ENCODE measurements around the gene PRTN3.
"Not testable (repeated sequence)": the region's sequence is repeated elsewhere in the genome, so short reads cannot be mapped to it uniquely, and the experiment has no call there.

Gene PRTN3

DNA sequence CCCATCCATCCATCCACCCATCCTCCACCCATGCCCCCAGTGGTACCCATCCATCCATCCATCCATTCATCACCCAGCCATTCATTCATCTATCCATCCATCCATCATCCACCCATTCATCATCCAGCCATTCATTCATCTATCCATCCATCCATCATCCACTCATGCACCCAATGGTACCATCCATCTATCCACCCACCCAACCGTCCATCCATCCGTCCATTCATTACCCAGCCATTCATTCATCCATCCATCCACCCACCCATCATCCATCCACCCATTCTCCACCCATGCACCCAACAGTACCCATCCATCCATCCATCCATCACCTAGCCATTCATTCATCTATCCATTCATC lies 24.3 kb upstream of the PRTN3 start:
- DNase-seq: no peak

DNA sequence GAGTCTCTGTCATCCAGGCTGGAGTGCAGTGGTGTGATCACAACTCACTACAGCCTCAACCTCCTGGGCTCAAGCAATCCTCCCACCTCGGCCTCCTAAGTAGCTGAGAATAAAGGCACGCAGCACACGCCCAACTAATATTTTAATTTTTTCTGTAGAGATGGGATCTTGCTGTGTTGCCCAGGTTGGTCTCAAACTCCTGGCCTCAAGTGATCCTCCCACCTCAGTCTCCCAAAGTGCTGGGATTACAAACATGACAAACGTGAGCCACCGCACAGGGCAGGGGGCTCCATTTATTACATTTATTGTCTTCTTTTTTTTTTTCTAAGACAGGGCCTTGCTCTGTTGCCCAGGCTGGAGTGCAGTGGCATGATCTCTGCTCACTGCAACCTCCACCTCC lies 20.6 kb upstream of the PRTN3 start:
- DNase-seq: not testable (repeated sequence)

GRCh38 chr19:821231-821824 lies 19.5 kb upstream of the PRTN3 start:
- DNase-seq: no peak

- no peak for DNase-seq
Observed at GRCh38 chr19:821825-822503, 18.8 kb upstream of the PRTN3 start, which contains the start of gene PLPPR3. PLPPR3 (minus strand) TSS chr19:821955; CDS start chr19:821559, 396 bp downstream.

GRCh38 chr19:823565-824121 lies 17.2 kb upstream of the PRTN3 start:
- DNase-seq: no peak

DNA sequence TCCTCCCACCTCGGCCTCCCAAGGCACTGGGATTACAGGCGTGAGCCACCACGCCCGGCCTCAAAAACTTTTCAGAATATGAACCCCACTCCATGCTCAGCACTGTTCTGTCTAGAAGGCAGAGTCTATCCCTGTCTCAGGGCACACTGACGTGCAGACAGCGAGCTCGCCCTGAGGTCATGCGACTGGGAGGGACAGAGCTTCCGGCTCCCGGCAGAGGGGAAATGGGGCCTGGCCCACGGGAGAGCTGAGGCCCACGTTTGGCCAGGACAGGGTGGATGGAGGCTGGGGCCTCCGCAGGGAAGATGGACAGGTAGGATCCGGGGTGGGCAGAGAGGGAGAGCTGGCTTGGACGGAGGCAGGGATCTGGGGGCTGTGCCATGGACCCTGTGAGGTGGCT lies 15.9 kb upstream of the PRTN3 start:
- DNase-seq: no peak

DNA sequence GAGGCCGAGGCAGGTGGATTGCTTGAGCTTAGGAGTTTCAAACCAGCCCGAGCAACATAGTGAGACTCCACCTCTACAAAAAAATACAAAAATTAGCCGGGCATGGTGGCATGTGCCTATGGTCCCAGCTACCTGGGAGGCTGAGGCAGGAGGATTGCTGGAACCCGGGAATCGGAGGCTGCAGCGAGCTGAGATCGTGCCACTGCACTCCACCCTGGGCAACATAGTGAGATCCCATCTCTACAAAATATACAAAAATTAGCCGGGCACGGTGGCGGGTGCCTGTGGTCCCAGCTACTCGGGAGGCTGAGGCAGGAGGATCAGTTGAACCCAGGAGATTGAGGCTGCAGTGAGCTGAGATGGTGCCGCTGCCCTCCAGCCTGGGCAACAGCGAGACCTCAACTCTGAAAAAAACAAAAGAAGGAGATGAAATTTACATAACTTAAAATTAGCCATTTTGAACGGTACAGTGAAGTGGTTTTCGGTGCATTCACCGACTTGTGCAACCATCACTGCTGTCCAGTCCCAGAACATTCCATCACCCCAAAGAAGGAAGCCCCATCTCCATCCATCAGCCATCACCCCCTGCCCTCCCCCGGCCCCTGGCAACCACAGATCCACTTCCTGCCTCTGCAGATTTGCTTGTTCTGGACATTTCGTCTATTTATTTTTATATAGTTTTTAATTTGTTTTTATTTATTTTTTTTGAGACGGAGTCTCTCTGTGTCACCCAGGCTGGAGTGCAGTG lies 14.7 kb upstream of the PRTN3 start:
- DNase-seq: no peak

DNA sequence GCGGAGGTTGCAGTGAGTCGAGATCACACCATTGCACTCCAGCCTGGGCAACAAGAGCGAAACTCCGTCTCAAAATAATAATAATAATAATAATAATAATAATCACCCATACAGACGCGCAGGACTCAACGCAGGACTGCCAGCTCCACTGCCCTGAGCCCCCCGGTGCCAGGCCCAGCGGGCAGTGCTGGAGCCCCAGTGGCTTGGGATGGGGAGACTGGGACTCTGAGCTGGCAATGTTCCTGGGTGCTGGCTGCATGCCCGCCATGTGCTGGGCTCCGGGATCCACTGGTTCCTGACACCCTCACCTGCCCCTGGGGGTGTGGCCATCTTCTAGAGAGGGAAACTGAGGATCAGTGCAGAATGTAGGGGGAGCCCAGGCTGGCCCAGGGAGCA lies 13.5 kb upstream of the PRTN3 start:
- no peak for DNase-seq

DNA sequence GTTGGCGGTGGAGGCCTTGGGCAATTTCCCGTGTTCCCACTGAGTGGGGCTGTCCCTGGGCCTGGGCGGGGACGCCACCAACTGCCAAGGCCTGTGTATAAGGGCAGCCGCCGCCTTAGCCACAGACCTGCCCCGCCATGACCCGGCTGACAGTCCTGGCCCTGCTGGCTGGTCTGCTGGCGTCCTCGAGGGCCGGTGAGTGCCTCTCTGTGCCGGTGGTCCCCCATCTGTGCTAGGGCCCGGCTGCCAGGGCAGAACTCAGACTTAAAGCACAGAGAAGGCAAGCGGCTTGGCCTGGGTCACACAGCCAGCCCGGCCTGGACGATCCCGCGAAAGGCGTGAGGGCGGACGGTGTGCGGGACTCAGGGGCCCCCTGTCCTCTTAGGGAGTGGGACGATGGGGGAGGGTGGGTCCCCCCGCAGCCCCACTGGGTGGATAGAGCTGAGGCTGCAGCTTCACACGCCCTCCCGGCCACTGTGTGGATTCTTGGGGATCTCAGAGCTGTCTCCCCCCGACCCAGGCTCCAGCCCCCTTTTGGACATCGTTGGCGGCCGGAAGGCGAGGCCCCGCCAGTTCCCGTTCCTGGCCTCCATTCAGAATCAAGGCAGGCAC lies 13.0 kb upstream of the PRTN3 start, which contains the start of gene AZU1:
TSS of gene AZU1 (plus strand) at position 128 of the 612 bp plus-strand sequence. CDS start at position 138, 10 bp downstream.
- no peak for DNase-seq

DNA sequence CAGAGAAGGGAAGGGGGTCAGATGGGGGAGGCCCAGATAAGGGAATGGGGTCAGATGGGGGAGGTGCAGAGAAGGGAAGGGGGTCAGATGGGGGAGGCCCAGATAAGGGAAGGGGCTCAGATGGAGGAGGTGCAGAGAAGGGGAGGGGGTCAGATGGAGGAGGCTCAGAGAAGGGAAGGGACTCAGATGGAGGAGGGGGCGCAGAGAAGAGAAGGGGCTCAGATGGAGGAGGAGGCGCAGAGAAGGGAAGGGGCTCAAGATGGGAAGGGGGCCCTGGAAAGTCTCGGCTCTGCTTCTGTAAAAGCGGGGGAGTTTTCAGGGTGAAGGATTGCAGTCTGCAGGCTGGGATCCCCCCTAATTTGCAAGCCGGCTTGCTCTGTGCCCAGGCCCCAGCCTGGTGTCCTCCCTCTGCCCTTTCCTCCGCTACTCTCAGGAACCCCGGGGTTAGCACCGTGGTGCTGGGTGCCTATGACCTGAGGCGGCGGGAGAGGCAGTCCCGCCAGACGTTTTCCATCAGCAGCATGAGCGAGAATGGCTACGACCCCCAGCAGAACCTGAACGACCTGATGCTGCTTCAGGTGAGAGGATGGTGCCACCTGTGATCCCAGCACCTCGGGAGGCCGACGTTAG lies 11.6 kb upstream of the PRTN3 start:
- no peak for DNase-seq

DNA sequence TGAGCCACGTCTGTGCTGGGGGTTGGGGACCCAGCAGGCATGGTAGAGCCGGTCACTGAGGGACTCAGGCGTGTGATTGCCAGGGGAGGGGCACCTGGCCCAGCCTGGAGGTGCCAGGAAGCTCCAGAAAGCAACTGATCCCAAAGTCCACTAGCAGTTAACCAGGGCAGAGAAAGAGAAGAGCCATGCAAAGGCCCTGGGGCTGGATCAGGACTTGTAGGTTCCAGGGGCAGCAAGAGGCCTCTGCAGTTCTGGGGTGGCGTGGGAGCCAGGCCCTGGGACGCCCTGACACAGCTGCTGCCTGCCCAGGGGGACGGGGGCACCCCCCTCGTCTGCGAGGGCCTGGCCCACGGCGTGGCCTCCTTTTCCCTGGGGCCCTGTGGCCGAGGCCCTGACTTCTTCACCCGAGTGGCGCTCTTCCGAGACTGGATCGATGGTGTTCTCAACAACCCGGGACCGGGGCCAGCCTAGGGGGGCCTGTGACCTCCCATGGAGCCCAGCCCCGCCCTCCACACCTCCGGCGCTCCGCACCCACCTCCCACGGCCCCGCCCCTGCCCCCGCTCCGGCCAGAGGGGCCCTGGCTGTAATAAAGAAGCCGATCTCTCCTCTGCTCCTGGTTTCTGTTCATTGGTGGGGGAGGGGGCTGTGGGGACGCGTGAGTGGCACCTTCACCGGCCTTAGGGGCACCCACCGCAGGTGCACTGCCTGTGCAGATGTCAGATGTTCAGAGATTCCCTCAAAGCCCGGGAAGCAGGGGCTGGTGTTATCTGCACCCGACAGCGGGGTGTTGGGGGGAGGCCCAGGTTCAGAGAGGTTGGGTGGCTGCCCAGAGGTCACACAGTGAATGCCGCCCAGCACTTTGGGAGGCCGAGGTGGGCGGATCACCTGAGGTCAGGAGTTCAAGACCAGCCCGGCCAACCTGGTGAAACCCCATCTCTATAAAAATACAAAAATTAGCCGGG lies 9.1 kb upstream of the PRTN3 start:
- no peak for DNase-seq

- no peak for DNase-seq
Observed at GRCh38 chr19:834216-834615, 6.6 kb upstream of the PRTN3 start.

DNA sequence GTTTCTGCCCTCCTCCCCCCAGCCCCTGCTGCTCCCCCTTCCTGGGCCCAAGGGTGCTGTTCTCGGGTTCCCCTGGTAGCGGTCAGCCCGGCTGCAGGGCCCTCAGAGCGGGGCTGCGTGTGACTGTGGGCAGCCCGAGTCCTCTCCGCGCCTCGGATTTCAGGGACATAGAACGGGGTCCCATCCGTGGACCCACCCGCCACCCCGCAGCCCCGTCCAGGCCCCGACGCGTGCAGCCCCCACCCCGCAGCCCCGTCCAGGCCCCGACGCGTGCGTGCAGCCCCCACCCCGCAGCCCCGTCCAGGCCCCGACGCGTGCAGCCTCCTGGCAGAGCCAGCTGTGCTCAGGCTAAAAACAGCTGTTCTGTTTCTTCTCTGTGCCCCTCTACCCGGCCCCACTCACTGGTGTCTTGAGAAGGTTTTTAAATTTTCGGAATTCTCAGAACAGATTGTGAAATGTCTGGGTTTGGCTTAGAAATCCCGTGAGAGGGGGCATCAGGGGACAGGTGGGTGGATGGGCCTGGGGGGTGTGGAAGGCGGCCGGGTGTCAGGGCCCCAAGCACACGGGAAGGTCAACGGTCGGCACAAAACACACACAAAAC lies 5.5 kb upstream of the PRTN3 start:
- no peak for DNase-seq

GRCh38 chr19:842802-843179 lies 2.0 kb downstream of the PRTN3 start:
- not testable (repeated sequence) for DNase-seq

GRCh38 chr19:843180-843835 lies 2.5 kb downstream of the PRTN3 start:
- DNase-seq: no peak

DNA sequence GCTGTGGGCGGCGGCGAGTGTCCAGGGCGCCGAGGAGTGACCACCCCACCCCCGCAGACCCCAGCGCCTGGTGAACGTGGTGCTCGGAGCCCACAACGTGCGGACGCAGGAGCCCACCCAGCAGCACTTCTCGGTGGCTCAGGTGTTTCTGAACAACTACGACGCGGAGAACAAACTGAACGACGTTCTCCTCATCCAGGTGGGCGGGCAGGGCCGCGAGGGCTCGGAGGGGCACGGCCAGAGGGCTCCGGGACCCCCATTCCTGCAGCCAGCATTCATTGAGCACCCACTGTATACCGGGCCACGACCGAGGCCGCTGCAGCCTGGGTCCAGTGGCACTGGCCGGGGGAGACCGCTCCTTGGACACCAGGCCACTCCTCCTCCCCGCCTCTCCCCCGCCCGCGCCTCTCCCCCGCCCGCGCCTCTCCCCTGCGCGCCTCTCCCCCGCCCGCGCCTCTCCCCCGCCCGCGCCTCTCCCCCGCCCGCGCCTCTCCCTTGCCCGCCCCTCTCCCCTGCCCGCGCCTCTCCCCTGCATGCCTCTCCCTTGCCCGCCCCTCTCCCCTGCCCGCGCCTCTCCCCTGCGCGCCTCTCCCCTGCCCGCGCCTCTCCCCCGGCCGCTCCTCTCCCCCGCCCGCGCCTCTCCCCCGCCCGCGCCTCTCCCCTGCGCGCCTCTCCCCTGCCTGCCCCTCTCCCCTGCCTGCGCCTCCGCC lies 3.2 kb downstream of the PRTN3 start:
- no peak for DNase-seq

DNA sequence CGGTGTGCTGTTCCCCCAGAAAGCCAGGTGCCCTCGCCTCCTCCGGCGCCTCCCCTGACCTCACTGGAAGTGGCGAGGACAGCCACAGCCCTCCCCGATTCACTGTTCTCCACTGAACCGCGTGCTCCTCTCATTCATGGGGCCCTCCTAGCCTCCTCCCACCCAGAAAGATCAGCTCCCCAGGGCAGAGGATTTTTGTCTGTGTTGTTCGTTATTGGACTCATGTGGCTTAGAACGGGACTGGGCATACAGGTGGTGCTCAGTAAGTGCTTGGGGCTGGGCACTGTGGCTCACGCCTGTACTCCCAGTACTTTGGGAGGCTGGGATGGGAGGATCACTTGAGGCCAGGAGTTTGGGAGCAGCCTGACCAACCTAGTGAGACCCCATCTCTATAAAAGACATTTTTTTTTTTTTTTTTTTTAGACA lies 3.8 kb downstream of the PRTN3 start:
- DNase-seq: no peak

- DNase-seq: no peak
Observed at GRCh38 chr19:845707-846521, 5.1 kb downstream of the PRTN3 start.

DNA sequence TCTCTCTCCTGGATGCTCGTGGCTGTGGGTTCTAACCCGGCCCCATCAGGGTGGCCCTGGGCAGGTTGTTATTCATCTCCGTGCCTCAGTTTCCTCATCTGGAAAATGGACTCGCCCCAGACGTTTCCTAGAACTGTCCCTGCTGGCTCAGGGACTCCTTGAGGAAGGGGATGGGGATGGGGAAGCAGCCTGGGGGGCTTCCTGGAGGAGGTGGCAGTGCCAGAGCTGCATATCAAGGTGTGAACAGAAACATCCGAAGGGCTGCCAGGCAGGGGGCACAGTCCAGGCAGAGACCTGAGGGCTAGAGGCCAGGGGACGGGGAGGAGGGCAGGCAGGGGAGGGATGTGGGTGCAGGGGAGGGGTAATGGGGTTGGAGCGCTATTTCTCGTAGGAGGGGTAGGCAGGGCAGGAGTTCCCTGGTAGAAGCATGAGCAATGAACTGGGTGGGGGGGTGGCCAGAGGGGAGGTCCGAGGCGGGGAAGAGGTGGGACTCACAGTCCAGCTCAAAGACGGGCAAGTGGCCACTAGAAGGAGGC lies 7.7 kb downstream of the PRTN3 start:
- no peak for DNase-seq

Data from activated CD4-positive, alpha-beta T cell treated with anti-CD3 and anti-CD28 coated beads for 48 hours (primary cell).